Posterior vena cava (tissue), 2 donors: ENCODE results near the gene ARID3A. TPM values are rescaled to one million over a fixed set of nuclear protein-coding genes. Genes with fewer than 3 reads are reported as not detected.

Experiments used
- DNase-seq: peaks from one replicate; pipeline ENCODE4 v3.0.0-alpha.2; 2020; ENCODE audit warnings: low spot score
- intact Hi-C, 2 donors: fragments of 100-400 bp; cut with DNase I; formaldehyde crosslinking; loops; one replicate each; pipeline versions ENCODE4 v1.14.1 to v1.14.2; 2022 to 2023
- total RNA-seq, 2 donors: library from RNA; stranded (reverse); fragmentation: NEBNext Ultra II Directional; extraction: Animal tissue kit (Norgen Biotek cat#: 25700); gene quantifications; one replicate each; pipeline ENCODE4 v1.2.1, GENCODE V29; 2021
- donor health status: DM: yes; HTN: yes; CAD: no.
- donor health status: DM: yes; HTN: yes; CAD: no.

The ARID3A gene
- total RNA-seq, 2 donors from 2014 or later = 6.3 to 10.0 TPM

GRCh38 chr19:939439-939838 lies 13.6 kb downstream of the ARID3A start:
- intact Hi-C loops = no loop called here

GRCh38 chr19:939922-940321 lies 14.1 kb downstream of the ARID3A start:
- no peak for DNase-seq
- intact Hi-C loops = no loop called here

More at GRCh38 chr19:939439-939838, 13.6 kb downstream of the ARID3A start:
- DNase-seq = no peak

- intact Hi-C loops = no loop called here
- peak; percentile 92 for DNase-seq
Observed at GRCh38 chr19:940591-941291, 14.9 kb downstream of the ARID3A start.

- intact Hi-C loops = no loop called here
- no peak for DNase-seq
Observed at GRCh38 chr19:941292-942132, 15.7 kb downstream of the ARID3A start.

GRCh38 chr19:942133-942645 lies 16.4 kb downstream of the ARID3A start:
- DNase-seq = no peak
- intact Hi-C loops = no loop called here

- intact Hi-C loops = no loop called here
- DNase-seq = no peak
Observed at GRCh38 chr19:943551-944170, 17.8 kb downstream of the ARID3A start.

- intact Hi-C loops = no loop called here
- DNase-seq = no peak
Observed at GRCh38 chr19:944171-944567, 18.3 kb downstream of the ARID3A start.

- no peak for DNase-seq
- intact Hi-C loops = no loop called here
Observed at GRCh38 chr19:944663-945241, 18.9 kb downstream of the ARID3A start.

- intact Hi-C loops = no loop called here
- no peak for DNase-seq
Observed at GRCh38 chr19:945401-946252, 19.8 kb downstream of the ARID3A start.

GRCh38 chr19:947090-947706 lies 21.4 kb downstream of the ARID3A start:
- intact Hi-C loops = no loop called here
- DNase-seq = no peak

GRCh38 chr19:947707-948539 lies 22.1 kb downstream of the ARID3A start:
- intact Hi-C loops = no loop called here
- peak; percentile 95 for DNase-seq

- DNase-seq = no peak
- intact Hi-C loops = no loop called here
Observed at GRCh38 chr19:948842-949496, 23.1 kb downstream of the ARID3A start.

GRCh38 chr19:950352-951066 lies 24.7 kb downstream of the ARID3A start:
- intact Hi-C loops = no loop called here
- DNase-seq = no peak

- intact Hi-C loops = no loop called here
- DNase-seq = no peak
Observed at GRCh38 chr19:952049-952679, 26.3 kb downstream of the ARID3A start.

- intact Hi-C loops = no loop called here
- DNase-seq = no peak
Observed at GRCh38 chr19:952680-953444, 27.0 kb downstream of the ARID3A start.
